Measurements from ENCODE around the gene CASQ1. TPM values are rescaled to one million over a fixed set of nuclear protein-coding genes. Genes with fewer than 3 reads are reported as not detected.

CASQ1 gene
- total and polyA plus RNA-seq, 4 donors = 0.08 to 0.37 (median 0.25) TPM

DNA sequence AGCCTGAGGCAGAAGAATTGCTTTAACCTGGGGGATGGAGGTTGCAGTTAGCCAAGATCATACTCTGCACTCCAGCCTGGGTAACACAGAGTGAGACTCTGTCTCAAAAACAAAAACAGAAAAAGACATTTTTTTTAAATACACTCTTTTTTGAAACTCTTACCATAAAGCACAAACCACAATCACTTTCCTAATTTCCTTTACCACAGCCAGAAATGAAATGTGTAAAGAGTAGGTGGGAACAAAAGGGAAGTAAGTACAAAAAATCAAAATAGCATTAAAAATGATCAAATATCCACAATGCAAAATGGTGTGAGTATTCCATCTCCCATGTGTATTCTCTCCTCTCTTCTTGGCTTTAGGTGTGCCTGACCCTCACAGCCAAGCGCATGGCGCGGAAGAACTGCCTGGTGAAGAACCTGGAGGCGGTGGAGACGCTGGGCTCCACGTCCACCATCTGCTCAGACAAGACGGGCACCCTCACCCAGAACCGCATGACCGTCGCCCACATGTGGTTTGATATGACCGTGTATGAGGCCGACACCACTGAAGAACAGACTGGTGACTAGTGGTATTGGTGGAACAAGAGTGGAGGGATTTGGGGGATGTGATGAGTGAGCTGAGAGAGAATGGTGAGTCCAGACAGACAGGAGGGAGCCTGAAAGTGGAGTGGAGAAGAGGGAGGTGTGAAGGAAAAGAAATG is 24.1 kb upstream of the CASQ1 start:
- H3K4me1 ChIP-seq (ENCODE audit: control insufficient read depth in 5 of 5, insufficient read depth in 5 of 5, low read length in 5 of 5) = peaks cover 0 to 3% (median 0%) of the 10 kb centered on the region in 5 donors
- TF ChIP-seq, protein P1, sequence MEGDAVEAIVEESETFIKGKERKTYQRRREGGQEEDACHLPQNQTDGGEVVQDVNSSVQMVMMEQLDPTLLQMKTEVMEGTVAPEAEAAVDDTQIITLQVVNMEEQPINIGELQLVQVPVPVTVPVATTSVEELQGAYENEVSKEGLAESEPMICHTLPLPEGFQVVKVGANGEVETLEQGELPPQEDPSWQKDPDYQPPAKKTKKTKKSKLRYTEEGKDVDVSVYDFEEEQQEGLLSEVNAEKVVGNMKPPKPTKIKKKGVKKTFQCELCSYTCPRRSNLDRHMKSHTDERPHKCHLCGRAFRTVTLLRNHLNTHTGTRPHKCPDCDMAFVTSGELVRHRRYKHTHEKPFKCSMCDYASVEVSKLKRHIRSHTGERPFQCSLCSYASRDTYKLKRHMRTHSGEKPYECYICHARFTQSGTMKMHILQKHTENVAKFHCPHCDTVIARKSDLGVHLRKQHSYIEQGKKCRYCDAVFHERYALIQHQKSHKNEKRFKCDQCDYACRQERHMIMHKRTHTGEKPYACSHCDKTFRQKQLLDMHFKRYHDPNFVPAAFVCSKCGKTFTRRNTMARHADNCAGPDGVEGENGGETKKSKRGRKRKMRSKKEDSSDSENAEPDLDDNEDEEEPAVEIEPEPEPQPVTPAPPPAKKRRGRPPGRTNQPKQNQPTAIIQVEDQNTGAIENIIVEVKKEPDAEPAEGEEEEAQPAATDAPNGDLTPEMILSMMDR (IDR thresholded peaks at IDR 0.05; ENCODE audit: control extremely low read depth, extremely low read depth) = no peak
- no peaks in the 10 kb centered on the region for H3K27me3 ChIP-seq (ENCODE audit: control insufficient read depth in 3 of 3, insufficient read depth in 3 of 3, low read length in 2 of 3)
- no peaks in the 10 kb centered on the region for H3K9me3 ChIP-seq (ENCODE audit: control insufficient read depth in 4 of 4, insufficient read depth in 3 of 4, low read length in 3 of 4)
- no peak overlapping the region for H3K9ac ChIP-seq (ENCODE audit: insufficient read depth in 1 of 2, low read length in 2 of 2)
- no peak for DNase-seq
- WGBS, 2 donors = 57 to 67% methylated on average over 12 of the region's 12 CpGs
- H3K27ac ChIP-seq (ENCODE audit: low read depth in 1 of 2, low read length in 1 of 2) = no peak overlapping the region
- H3K4me3 ChIP-seq = no peak overlapping the region
- ATAC-seq (ENCODE audit: insufficient read depth, low FRiP score) = no peak
- H3K36me3 ChIP-seq (ENCODE audit: control insufficient read depth in 4 of 4, insufficient read depth in 4 of 4, low read length in 4 of 4) = no peaks in the 10 kb centered on the region

DNA sequence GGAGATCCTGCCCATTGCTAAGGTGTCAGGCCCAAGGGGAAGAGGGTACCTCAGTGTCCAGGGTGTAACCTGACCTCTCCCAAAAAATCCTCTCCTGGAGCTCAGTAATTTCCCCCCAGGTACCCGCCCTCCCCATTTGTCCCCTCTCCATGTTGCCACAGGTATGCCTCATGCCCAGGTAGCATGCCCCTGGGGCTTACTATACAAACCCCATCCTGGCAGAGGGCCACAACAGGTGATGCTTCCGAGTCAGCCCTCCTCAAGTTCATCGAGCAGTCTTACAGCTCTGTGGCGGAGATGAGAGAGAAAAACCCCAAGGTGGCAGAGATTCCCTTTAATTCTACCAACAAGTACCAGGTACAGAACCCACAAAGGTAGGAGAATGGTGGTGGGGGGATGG is 23.3 kb upstream of the CASQ1 start:
- no peak overlapping the region for H3K9ac ChIP-seq (ENCODE audit: insufficient read depth in 1 of 2, low read length in 2 of 2)
- 83 to 93% methylated on average over 4 of the region's 4 CpGs for WGBS, 2 donors
- no peak overlapping the region for H3K27ac ChIP-seq (ENCODE audit: low read depth in 1 of 2, low read length in 1 of 2)
- no peaks in the 10 kb centered on the region for H3K27me3 ChIP-seq (ENCODE audit: control insufficient read depth in 3 of 3, insufficient read depth in 3 of 3, low read length in 2 of 3)
- DNase-seq (no peak), ATAC-seq (ENCODE audit: insufficient read depth, low FRiP score) (no peak)
- H3K4me3 ChIP-seq = no peak overlapping the region
- H3K9me3 ChIP-seq (ENCODE audit: control insufficient read depth in 4 of 4, insufficient read depth in 3 of 4, low read length in 3 of 4) = no peaks in the 10 kb centered on the region
- H3K4me1 ChIP-seq (ENCODE audit: control insufficient read depth in 5 of 5, insufficient read depth in 5 of 5, low read length in 5 of 5) = peaks cover 0 to 3% (median 0%) of the 10 kb centered on the region in 5 donors
- TF ChIP-seq, protein P1 (IDR thresholded peaks at IDR 0.05; ENCODE audit: control extremely low read depth, extremely low read depth) = no peak
- H3K36me3 ChIP-seq (ENCODE audit: control insufficient read depth in 4 of 4, insufficient read depth in 4 of 4, low read length in 4 of 4) = no peaks in the 10 kb centered on the region

DNA sequence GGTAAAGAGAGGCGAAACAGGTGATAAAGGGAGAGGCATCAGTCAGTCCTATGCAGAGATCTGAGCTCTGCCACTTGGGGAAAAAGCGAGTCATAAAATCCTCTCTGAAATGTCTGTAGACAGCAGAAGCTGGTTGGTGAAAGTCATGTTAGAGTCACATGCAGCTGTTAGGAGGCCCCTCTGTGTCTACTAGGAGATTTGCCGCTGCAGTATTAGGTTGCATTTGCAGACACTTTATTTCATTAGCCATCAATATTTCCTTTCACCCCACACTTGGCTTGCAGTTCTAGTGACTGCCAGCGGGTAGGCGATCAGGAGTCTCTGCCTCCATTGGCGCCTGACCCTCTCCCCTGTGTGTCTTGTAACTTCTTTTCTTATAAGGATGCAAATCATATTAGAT is 22.8 kb upstream of the CASQ1 start:
- Histone ChIP-seq H3K27ac (ENCODE audit: low read depth in 1 of 2, low read length in 1 of 2) (no peak overlapping the region), H3K4me3 (no peak overlapping the region), H3K9ac (ENCODE audit: insufficient read depth in 1 of 2, low read length in 2 of 2) (no peak overlapping the region), H3K9me3 (ENCODE audit: control insufficient read depth in 4 of 4, insufficient read depth in 3 of 4, low read length in 3 of 4) (no peaks in the 10 kb centered on the region), H3K36me3 (ENCODE audit: control insufficient read depth in 4 of 4, insufficient read depth in 4 of 4, low read length in 4 of 4) (no peaks in the 10 kb centered on the region), H3K27me3 (ENCODE audit: control insufficient read depth in 3 of 3, insufficient read depth in 3 of 3, low read length in 2 of 3) (no peaks in the 10 kb centered on the region), H3K4me1 (ENCODE audit: control insufficient read depth in 5 of 5, insufficient read depth in 5 of 5, low read length in 5 of 5) (peaks cover 0 to 3% (median 0%) of the 10 kb centered on the region in 5 donors)
- DNase-seq = no peak
- 91 to 92% methylated on average over 6 of the region's 6 CpGs for WGBS, 2 donors
- TF ChIP-seq, protein P1 (IDR thresholded peaks at IDR 0.05; ENCODE audit: control extremely low read depth, extremely low read depth) = no peak
- ATAC-seq (ENCODE audit: insufficient read depth, low FRiP score) = no peak

DNA sequence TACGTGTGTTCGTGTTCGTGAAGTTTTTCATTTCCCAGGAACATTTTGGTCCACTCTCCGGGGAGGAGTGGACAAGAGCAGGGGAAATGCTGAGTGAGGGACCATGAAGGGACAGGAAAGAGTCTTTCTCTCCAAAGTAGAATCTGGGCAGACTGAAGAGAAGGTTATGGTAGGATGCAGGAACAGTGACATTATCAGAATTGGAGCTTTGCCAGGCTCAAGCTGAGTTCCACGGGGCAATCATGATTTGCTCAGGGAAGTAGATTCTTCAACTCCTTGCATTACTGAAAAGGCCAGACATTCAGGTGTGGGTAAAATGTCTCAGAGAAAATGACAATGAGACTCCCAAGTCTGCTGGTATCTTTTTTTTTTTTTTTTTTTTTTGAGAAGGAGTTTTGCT is 22.4 kb upstream of the CASQ1 start:
- Histone ChIP-seq H3K4me1 (ENCODE audit: control insufficient read depth in 5 of 5, insufficient read depth in 5 of 5, low read length in 5 of 5) (peaks cover 0 to 3% (median 0%) of the 10 kb centered on the region in 5 donors), H3K9me3 (ENCODE audit: control insufficient read depth in 4 of 4, insufficient read depth in 3 of 4, low read length in 3 of 4) (no peaks in the 10 kb centered on the region), H3K27ac (ENCODE audit: low read depth in 1 of 2, low read length in 1 of 2) (no peak overlapping the region), H3K4me3 (no peak overlapping the region), H3K9ac (ENCODE audit: insufficient read depth in 1 of 2, low read length in 2 of 2) (no peak overlapping the region), H3K27me3 (ENCODE audit: control insufficient read depth in 3 of 3, insufficient read depth in 3 of 3, low read length in 2 of 3) (no peaks in the 10 kb centered on the region), H3K36me3 (ENCODE audit: control insufficient read depth in 4 of 4, insufficient read depth in 4 of 4, low read length in 4 of 4) (no peaks in the 10 kb centered on the region)
- 67 to 69% methylated on average over 5 of the region's 5 CpGs for WGBS, 2 donors
- TF ChIP-seq, protein P1 (IDR thresholded peaks at IDR 0.05; ENCODE audit: control extremely low read depth, extremely low read depth) = no peak
- ATAC-seq (ENCODE audit: insufficient read depth, low FRiP score) (no peak), DNase-seq (peak in 1 of 3 donors; percentile 20)

Measured in lung (tissue), 12 donors.